ENCODE measurements around the gene DIRAS2.
A peak's percentile ranks its signal among the peaks of the same experiment; 100 is the strongest.

The DIRAS2 gene

GRCh38 chr9:90642570-90643539, at the start of gene DIRAS2:
Gene DIRAS2 (minus strand): TSS chr9:90642824. CDS start chr9:90613827, 28,997 bp downstream.
- Histone ChIP-seq H3K27me3 (replicated peaks; ENCODE audit: control insufficient read depth, insufficient read depth, low read length) (peaks cover 1% of the 10 kb centered on the region), H3K36me3 (ENCODE audit: control insufficient read depth, insufficient read depth, low read length) (no peaks in the 10 kb centered on the region), H3K4me3 (replicated peaks; ENCODE audit: low read depth, low read length) (peak within 1 kb of the TSS; percentile 20)
- peak; percentile 29 for DNase-seq (ENCODE audit: extremely low read depth, insufficient read length)
- peak; percentile 26 for TF ChIP-seq CTCF (IDR thresholded peaks at IDR 0.05; ENCODE audit: insufficient read depth, low read length, poor library complexity, severe bottlenecking)

GRCh38 chr9:90684736-90685135, 42.1 kb upstream of the DIRAS2 start:
- H3K36me3 ChIP-seq (ENCODE audit: control insufficient read depth, insufficient read depth, low read length) = no peaks in the 10 kb centered on the region
- TF ChIP-seq CTCF (IDR thresholded peaks at IDR 0.05; ENCODE audit: insufficient read depth, low read length, poor library complexity, severe bottlenecking) = no peak
- DNase-seq (ENCODE audit: extremely low read depth, insufficient read length) = no peak
- peaks cover 1% of the 10 kb centered on the region; the same call in 1 of the 2 replicates for H3K27me3 ChIP-seq (replicated peaks; ENCODE audit: control insufficient read depth, insufficient read depth, low read length)
- H3K4me3 ChIP-seq (replicated peaks; ENCODE audit: low read depth, low read length) = no peak overlapping the region

GRCh38 chr9:90684106-90684505, 41.5 kb upstream of the DIRAS2 start:
- Histone ChIP-seq H3K36me3 (ENCODE audit: control insufficient read depth, insufficient read depth, low read length) (no peaks in the 10 kb centered on the region), H3K27me3 (replicated peaks; ENCODE audit: control insufficient read depth, insufficient read depth, low read length) (peaks cover 1% of the 10 kb centered on the region; the same call in 1 of the 2 replicates), H3K4me3 (replicated peaks; ENCODE audit: low read depth, low read length) (no peak overlapping the region)
- DNase-seq (ENCODE audit: extremely low read depth, insufficient read length) = no peak
- no peak for TF ChIP-seq CTCF (IDR thresholded peaks at IDR 0.05; ENCODE audit: insufficient read depth, low read length, poor library complexity, severe bottlenecking)

GRCh38 chr9:90680534-90680933, 37.9 kb upstream of the DIRAS2 start:
- no peak for DNase-seq (ENCODE audit: extremely low read depth, insufficient read length)
- Histone ChIP-seq H3K27me3 (replicated peaks; ENCODE audit: control insufficient read depth, insufficient read depth, low read length) (peaks cover 1% of the 10 kb centered on the region), H3K4me3 (replicated peaks; ENCODE audit: low read depth, low read length) (no peak overlapping the region), H3K36me3 (ENCODE audit: control insufficient read depth, insufficient read depth, low read length) (no peaks in the 10 kb centered on the region)
- TF ChIP-seq CTCF (IDR thresholded peaks at IDR 0.05; ENCODE audit: insufficient read depth, low read length, poor library complexity, severe bottlenecking) = no peak

GRCh38 chr9:90665072-90665471, 22.4 kb upstream of the DIRAS2 start:
- Histone ChIP-seq H3K27me3 (replicated peaks; ENCODE audit: control insufficient read depth, insufficient read depth, low read length) (no peaks in the 10 kb centered on the region; the same call in 1 of the 2 replicates), H3K4me3 (replicated peaks; ENCODE audit: low read depth, low read length) (no peak overlapping the region), H3K36me3 (ENCODE audit: control insufficient read depth, insufficient read depth, low read length) (no peaks in the 10 kb centered on the region)
- DNase-seq (ENCODE audit: extremely low read depth, insufficient read length) = no peak
- TF ChIP-seq CTCF (IDR thresholded peaks at IDR 0.05; ENCODE audit: insufficient read depth, low read length, poor library complexity, severe bottlenecking) = peak; percentile 13

All from GM06990 (cell line).